SK-N-DZ (cell line): ENCODE results near the gene CEACAM18.
"Not testable (repeated sequence)": the region's sequence is repeated elsewhere in the genome, so short reads cannot be mapped to it uniquely, and the experiment has no call there.

Source experiments
- DNase-seq: peaks from one replicate; pipeline ENCODE4 v3.0.0-alpha.2; 2015; ENCODE audit warnings: low spot score

Gene CEACAM18

DNA sequence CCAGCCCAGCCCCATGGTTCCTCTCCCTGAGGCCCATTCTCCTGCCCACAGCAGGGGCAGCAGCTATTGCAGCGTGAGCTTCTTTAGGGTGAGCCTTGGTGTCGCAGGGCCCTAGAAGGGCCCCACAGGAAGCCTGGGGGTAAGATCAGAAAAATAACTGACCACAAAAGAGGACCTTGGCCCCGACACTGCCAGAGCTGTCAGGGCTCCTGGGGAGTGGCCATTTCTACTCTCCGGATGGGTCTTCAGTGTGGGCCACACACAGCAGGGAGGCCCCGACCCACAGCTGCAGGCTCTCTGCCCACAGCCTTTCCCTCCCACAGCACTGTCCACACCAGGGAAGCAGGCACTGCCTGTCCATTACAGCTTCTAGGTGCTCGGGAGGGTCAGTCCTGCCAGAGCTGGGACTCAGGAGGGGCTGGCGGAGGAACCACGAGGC lies 16.6 kb upstream of the CEACAM18 start:
- no peak for DNase-seq

DNA sequence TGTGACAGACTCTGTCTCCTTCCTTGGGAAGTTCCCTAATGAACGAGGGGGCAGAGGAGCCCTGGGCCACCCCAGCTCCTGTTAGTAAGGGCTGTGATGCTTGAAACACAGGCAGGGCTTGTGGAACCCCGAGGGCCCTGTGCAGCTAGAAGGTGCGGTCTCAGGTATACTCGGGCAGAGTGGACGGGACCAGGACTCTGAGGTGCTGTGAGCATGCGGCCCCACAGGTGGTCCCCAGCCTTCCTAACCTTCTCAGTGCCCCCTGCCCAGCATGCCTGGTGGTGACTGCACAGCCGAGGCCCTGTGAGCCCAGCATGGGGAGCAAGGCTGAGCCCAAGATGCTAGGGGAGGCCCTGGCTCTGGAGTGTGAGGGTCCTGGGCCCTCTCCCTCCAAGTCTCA lies 16.1 kb upstream of the CEACAM18 start:
- no peak for DNase-seq

DNA sequence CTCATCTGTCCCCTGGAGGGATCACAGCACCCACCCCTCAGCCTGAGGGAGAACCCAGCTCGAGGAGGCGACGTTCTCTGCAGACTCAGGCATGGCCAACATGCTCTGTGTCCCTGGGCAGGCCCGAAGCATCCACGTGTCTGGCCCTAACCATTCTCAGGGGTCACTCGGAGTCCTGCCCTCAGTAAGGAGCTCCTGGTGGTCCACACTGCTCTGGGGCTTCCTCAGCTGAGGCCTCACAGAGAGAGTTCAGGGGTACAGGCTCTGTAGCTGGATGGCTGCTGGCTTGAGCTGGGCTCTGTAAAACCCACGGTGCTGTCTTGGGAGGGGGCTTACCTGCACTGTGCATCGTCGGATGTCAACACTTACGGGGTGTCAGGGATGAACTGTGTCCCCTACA lies 15.7 kb upstream of the CEACAM18 start:
- no peak for DNase-seq

DNA sequence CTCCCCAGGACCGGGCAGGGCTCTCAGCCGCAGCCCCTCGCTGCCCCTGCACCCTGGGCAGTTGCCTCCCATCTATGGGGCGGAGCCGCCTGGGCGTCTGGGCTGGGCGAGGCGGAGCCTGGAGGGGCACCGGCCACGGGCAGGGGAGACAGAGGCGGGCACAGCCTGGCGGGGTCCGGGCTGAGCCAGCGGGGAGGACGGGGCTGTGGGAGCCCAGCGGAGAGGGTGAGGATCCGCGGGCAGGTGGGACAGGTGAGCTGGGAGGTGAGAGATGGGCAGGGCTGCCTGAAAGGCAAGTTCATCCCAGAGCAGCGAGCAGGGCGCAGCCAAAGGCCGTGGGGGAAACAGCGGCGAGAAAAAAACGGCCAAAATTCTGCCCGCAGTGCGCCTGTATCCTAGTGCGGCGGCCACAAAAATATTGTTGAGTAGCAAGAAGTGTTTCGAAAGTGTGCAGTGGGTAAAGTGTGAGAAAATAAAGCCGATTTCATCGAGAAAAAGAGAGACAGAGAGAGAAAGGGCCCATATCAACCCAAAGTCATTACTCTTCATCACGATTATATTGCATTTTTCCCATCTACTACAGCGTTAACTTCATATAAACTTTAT lies 14.3 kb upstream of the CEACAM18 start:
- not testable (repeated sequence) for DNase-seq

DNA sequence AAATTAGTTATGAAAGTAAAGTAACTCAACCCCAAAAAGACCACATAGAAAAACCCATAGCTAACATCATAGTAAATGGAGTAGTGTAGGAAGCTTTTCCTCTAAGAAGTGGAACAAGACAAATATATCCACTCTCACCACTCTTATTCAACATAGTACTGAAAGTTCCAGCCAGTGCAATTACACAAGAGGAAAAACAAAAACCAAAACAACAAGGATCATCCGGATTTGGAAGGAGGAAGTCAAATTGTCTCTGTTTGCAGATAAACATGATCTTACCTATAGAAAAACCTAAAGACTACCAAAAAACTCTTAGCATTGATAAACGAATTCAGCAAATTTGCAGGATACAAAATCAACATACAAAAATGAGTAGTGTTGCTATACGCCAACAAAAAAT lies 11.6 kb upstream of the CEACAM18 start:
- no peak for DNase-seq

DNA sequence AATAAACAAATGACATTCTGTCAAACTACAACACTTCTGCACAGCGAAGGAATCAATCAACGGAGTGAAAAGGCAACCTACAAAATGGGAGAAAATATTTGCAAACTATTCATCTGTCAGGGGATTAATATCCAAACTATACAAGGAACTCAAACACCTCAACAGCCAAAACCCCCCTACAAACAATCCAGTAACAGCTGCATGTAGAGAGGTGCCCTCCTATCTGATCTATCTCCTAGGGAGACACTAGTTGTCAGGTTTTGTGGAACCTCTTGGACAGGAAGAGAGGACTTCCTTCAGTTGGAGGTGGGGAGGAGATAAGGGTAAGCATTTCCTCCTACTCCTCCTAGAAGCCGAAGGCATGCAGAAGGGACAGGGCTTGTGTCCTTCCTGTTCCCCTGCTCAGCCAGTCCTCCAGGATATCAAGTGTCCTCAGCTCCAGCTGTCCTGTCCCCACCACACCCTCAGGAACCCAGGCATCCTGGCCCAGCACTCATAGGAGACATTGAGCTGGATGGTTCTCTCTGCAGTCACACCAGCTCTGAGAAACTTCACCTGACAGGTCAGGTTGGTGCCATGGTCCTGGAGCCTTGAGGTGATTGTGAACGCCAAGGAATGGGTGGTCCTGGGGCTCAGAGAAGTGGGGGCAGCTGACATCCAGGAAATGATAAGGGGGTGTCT lies 10.3 kb upstream of the CEACAM18 start:
- DNase-seq: no peak

- no peak for DNase-seq
Observed at GRCh38 chr19:51468545-51468920, 9.8 kb upstream of the CEACAM18 start.

DNA sequence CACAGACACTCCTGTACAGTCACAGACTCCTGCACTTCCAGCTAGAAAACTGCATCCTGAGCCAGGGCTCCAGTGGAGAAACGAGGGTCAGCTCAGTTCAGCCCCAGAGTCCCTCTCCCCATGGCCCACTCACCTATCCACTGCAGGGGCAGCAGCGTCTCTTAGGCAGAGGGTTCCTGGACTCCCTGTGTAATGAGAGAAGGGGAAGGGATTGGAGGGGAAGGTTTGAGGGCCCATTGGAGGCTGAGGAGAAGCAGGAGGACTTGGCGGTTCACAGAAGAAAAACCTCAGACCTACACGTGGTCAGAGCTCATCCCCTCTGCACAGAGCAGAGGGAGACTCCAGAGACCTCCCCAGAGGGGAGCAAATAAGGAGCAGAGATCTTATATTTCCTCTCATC lies 9.2 kb upstream of the CEACAM18 start:
- DNase-seq: no peak

GRCh38 chr19:51469629-51470028 lies 8.7 kb upstream of the CEACAM18 start:
- DNase-seq: no peak

GRCh38 chr19:51470966-51471365 lies 7.4 kb upstream of the CEACAM18 start:
- no peak for DNase-seq

DNA sequence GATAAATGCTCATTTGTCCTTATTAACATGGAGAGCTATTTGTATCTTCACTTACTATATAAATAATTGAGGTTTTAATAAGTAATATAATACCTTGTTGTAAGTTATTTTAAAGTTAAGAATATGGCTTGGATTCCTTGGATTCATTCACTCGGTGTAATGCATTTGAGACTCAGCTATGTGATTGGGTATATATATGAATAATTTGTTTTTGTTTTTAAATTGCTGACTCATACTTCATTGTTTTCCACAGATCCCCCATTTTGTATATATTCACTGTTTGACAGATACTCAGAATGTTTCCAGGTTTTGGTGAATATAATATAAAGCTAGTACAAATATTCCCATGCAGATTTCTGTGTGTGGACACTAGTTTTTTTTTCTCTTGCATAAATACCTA lies 6.8 kb upstream of the CEACAM18 start:
- DNase-seq: no peak

GRCh38 chr19:51472607-51473006 lies 5.7 kb upstream of the CEACAM18 start:
- DNase-seq: no peak

- DNase-seq: peak; percentile 32
Observed at GRCh38 chr19:51473009-51473707, 5.2 kb upstream of the CEACAM18 start.

DNA sequence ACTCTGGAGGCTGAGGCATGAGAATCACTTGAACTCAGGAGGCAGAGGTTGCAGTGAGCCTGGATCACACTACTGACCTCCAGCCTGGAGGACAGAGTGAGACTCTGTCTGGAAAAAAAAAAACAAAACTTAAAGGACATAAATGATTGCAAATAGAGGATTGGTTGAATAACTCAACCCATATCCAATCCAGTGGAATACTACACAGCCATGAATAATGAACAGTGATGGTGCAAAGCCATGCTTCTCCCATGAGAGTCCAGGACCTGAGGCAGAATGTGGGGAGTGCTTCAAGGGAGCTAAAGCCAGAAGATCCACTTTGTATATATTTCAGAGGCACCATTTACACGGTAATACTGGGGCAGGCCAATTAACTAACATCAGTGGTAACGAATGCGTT lies 2.2 kb upstream of the CEACAM18 start:
- DNase-seq: no peak

DNA sequence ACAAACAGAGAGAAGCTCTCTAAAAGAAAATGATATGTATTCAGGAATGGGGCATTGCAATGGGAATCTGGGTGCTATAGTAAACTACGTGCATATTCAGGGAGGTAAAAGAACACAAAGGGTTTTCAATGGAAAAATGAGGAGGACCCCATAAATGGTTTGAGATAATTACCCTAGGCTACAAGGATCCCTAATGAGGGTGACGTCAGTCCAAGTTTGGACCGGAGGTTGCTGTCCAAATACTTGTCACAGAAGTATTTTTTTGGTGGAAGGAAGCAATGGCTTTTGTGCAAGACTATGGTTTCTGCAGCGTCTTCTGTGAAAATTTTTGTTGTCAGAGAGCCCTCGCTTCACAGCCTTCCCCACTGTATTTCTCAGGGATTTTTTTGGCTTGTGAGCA lies 995 bp upstream of the CEACAM18 start:
- DNase-seq: no peak

DNA sequence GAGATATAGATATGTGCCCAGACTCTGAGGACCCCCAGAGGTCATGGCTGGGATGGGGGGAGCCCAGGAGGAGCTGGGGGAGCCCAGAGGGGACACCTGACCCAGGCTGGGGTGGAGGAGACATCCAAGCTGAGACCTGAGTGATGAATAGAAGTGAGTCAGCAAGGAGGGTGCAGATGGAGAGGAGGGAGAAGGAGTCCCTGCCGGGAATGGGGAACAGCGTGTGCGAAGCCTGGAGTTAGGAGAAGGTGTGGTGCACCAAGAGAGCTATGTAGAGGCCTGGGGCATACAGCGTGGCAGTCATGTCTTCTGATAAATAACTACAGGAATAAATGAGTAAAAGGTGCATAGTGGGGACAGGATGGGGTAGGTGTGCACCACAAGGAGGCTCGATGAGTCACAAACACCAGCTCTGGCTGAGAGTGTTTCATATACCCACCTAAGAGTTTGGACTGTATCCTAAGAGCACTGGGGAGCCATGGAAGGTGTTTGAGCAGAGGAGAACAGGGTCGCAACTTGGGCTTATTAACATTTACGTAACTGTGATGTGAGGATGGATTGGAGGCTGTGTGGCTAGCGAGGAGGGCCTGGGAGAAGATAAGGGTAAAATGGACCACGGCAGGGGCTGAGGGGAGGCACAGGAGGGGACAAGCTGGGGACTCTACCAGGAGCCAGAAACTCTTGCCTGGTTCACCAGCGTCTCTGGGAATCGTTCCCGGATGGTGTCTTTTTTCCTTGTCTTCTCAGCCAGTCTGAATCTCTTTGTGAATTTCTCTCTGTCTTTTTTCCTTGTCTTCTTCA lies 1.4 kb downstream of the CEACAM18 start:
- no peak for DNase-seq

DNA sequence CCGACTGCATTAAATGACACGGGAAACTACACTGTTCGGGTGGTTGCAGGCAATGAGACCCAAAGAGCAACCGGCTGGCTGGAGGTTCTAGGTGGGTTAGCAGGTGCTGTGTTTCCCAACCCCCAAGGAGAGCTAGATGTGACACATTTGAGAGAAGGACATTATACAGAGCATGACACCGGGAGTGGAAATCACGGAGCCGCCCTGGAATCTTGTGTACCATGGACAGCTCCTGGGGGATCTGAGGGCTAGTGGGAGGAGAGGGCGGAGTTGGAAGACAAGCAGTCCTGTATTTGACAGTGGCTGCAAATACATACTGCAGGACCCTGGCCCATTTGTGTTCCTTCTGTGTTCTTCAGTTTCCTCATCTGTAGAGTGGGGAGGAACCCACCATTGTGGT lies 2.3 kb downstream of the CEACAM18 start:
- DNase-seq: no peak

DNA sequence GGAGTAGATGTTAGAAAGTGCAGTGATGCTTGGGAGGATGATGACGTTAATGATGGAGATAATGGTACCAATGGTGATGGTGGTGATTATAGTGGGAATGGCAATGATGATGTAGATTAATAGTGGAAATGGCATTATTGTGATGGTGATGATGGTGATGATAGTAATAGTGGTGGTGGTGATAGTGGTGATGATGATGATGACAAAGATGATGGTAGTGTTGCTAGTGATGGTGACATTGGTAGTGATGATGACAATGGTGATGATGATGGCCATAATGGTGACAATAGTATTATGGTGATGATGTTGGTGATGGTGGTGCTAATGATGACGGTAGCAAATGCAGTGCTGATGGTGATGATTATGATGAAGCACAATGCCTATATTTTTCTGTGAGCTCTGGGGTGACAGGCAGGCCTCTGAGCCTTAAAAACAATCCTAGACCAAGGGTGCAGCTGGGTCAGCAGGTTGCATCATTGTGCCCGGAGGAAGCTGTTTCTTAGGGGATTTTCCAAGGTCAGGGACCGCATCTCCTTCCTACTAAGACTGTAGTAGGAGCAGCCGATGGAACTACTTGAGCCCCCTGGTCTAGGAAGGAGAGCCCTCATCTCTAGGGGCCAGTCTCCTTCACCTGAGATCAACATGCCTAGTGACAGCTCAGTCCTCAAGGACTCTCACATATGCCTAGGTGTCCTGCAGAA lies 7.8 kb downstream of the CEACAM18 start:
- no peak for DNase-seq

- no peak for DNase-seq
Observed at GRCh38 chr19:51488491-51488890, 10.2 kb downstream of the CEACAM18 start.

- no peak for DNase-seq
Observed at GRCh38 chr19:51489113-51489512, 10.8 kb downstream of the CEACAM18 start.

- DNase-seq: no peak
Observed at GRCh38 chr19:51490676-51491075, 12.3 kb downstream of the CEACAM18 start.

- no peak for DNase-seq
Observed at GRCh38 chr19:51491586-51491985, 13.2 kb downstream of the CEACAM18 start.
